Subcutaneous abdominal adipose tissue (tissue), 5 donors: ENCODE measurements around the gene DSCAML1.

Experiments
- H3K27ac ChIP-seq: one replicate; pipeline ENCODE4 v1.7.0; 2013; ENCODE audit warnings: low read depth, mild to moderate bottlenecking, inconsistent platforms, low read length, moderate library complexity
- H3K27me3 ChIP-seq, 5 donors: one replicate each; pipeline ENCODE4 v1.7.0; 2013; ENCODE audit warnings: low read length in 5 of 5, inconsistent platforms in 1 of 5; ENCODE audit not compliant: control insufficient read depth in 5 of 5, insufficient read depth in 4 of 5
- H3K36me3 ChIP-seq, 5 donors: one replicate each; pipeline ENCODE4 v1.7.0; 2013; ENCODE audit warnings: low read length in 5 of 5; ENCODE audit not compliant: control insufficient read depth in 5 of 5, insufficient read depth in 5 of 5
- H3K4me1 ChIP-seq, 5 donors: one replicate each; pipeline ENCODE4 v1.7.0; 2013; ENCODE audit warnings: low read length in 5 of 5, mild to moderate bottlenecking in 3 of 5, moderate library complexity in 1 of 5; ENCODE audit not compliant: control insufficient read depth in 5 of 5, insufficient read depth in 5 of 5
- H3K4me3 ChIP-seq, 5 donors: one replicate each; pipeline ENCODE4 v1.7.0; 2013; ENCODE audit warnings: low read length in 5 of 5, low read depth in 1 of 5
- H3K9ac ChIP-seq, 5 donors: one replicate each; pipeline ENCODE4 v1.7.0; 2013; ENCODE audit warnings: low read length in 5 of 5, mild to moderate bottlenecking in 4 of 5, moderate library complexity in 3 of 5
- H3K9me3 ChIP-seq, 5 donors: one replicate each; pipeline ENCODE4 v1.7.0; 2013; ENCODE audit warnings: low read length in 5 of 5; ENCODE audit not compliant: control insufficient read depth in 5 of 5
- donor health status: healthy.
- donor health status: healthy.
- donor health status: healthy.
- donor health status: healthy.
- donor health status: healthy.

DSCAML1 gene

DNA sequence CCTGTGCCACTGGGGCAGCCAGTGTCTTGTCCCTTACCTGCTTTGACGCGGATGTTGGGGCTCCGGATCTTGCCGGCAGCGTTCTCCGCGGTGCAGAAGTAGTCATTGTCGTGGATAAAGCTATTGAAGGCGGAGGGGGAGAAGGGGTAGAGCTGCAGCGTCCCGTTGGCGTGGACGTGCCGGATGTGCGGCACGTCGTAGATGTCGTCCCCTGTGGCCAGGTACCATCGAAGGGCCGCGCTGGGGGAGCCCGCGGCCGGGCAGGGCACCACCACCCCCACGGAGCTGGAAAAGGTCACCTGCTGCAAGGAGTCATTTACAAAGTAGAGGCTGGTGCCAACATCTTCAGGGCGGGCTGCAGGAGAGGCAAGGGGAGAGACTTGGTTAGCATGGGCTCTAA lies 16.6 kb downstream of the DSCAML1 start:
- H3K4me3 ChIP-seq = no peak overlapping the region
- no peak overlapping the region for H3K27ac ChIP-seq
- H3K36me3 ChIP-seq = peaks cover 0 to 5% (median 0%) of the 10 kb centered on the region in 5 donors
- H3K27me3 ChIP-seq = peaks cover 3 to 22% (median 10%) of the 10 kb centered on the region in 5 donors
- H3K9ac ChIP-seq = no peak overlapping the region
- no peaks in the 10 kb centered on the region for H3K4me1 ChIP-seq
- no peaks in the 10 kb centered on the region for H3K9me3 ChIP-seq

DNA sequence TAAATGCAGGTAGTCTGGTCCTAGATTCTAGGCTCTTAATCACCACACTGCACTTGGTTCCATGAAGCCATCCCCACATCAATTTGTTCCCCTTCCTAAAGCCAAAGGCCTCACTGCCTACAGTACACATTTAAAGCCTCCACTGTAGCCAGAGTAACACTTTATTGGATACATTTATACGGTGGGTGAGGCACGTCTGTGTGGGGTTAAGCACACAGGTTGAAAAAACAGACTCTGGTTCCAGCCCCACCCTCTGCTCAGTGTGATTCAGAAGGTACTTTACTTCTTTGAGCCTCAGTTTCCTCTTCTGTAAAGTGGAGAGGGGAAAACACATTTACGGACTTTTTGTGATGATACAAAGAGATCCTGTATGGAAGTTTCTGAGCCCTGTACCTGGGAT lies 22.5 kb downstream of the DSCAML1 start:
- no peak overlapping the region for H3K4me3 ChIP-seq

DNA sequence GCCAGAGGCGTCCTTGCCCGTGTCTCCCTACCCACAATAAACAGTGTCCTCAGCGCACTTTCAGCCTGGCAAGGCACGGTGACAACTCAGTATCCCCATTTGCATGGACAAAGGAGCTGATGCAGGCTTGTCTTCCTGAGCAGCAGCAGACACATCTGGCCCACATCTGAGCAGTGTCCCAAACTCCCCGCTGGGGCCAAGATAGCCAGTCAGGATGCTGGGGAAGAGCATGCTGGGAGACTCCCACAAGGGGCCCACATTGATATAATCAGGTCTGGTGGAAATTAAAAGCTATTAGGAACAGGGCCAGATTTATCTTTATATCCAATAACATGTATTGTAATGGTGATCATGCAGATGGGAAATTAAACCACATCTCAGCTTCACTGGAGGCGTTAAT lies 24.7 kb downstream of the DSCAML1 start:
- Histone ChIP-seq H3K9me3 (no peaks in the 10 kb centered on the region), H3K4me1 (no peaks in the 10 kb centered on the region), H3K27ac (no peak overlapping the region), H3K36me3 (peaks cover 0 to 5% (median 0%) of the 10 kb centered on the region in 5 donors), H3K9ac (no peak overlapping the region), H3K4me3 (no peak overlapping the region), H3K27me3 (peaks cover 0 to 3% (median 0%) of the 10 kb centered on the region in 5 donors)

More for the DNA sequence above, 22.5 kb downstream of the DSCAML1 start:
- no peak overlapping the region for H3K27ac ChIP-seq
- no peaks in the 10 kb centered on the region for H3K9me3 ChIP-seq
- no peak overlapping the region for H3K9ac ChIP-seq
- peaks cover 0 to 5% (median 0%) of the 10 kb centered on the region in 5 donors for H3K36me3 ChIP-seq
- peaks cover 0 to 4% (median 2%) of the 10 kb centered on the region in 5 donors for H3K27me3 ChIP-seq
- no peaks in the 10 kb centered on the region for H3K4me1 ChIP-seq

DNA sequence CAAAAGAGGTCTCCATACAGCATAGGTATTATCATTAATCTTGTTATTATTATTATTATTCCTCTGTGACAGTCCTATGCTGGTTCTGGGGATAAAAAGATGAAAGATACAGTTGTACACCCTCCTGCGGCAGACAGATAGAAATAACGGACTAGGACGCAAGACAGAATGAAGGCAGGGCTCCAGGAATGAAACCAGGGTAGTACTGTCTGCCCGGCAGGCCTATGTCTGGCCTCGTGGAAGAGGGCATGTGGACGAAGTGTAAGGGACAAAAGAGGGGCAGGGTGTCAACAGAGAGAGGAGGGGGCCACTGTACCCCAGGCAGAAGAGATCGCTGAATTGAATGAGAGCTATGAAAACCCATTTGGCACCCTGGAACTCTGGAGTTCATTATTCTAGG lies 25.2 kb downstream of the DSCAML1 start:
- H3K36me3 ChIP-seq = peaks cover 0 to 7% (median 0%) of the 10 kb centered on the region in 5 donors
- H3K9me3 ChIP-seq = no peaks in the 10 kb centered on the region

DNA sequence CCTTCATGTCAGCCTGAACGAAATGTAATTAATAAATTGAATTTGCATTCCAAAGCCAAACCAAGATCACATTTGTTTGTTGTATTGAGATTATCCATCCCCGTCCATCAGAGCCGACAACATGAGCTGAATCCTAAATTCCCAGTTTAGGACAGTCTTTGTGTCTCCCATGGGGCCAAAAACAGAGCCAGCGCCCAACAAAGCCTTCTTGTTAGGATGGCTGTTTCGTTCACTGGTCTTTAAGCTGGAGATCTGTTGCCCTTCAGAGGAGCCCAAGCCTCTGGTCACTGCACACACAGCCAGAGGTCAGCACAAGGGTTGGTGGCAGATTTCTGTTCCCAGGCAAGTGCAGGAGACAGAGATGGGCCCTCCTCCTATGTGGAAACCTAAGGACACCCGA lies 25.8 kb downstream of the DSCAML1 start:
- H3K36me3 ChIP-seq = peaks cover 0 to 5% (median 0%) of the 10 kb centered on the region in 5 donors
- no peak overlapping the region for H3K27ac ChIP-seq
- H3K4me3 ChIP-seq = no peak overlapping the region
- no peaks in the 10 kb centered on the region for H3K4me1 ChIP-seq
- H3K9me3 ChIP-seq = no peaks in the 10 kb centered on the region
- no peak overlapping the region for H3K9ac ChIP-seq
- H3K27me3 ChIP-seq = peaks cover 0 to 3% (median 0%) of the 10 kb centered on the region in 5 donors

More for the DNA sequence above, 25.2 kb downstream of the DSCAML1 start:
- Histone ChIP-seq H3K27ac (no peak overlapping the region), H3K4me1 (no peaks in the 10 kb centered on the region), H3K9ac (no peak overlapping the region), H3K27me3 (peaks cover 0 to 3% (median 0%) of the 10 kb centered on the region in 5 donors), H3K4me3 (no peak overlapping the region)

DNA sequence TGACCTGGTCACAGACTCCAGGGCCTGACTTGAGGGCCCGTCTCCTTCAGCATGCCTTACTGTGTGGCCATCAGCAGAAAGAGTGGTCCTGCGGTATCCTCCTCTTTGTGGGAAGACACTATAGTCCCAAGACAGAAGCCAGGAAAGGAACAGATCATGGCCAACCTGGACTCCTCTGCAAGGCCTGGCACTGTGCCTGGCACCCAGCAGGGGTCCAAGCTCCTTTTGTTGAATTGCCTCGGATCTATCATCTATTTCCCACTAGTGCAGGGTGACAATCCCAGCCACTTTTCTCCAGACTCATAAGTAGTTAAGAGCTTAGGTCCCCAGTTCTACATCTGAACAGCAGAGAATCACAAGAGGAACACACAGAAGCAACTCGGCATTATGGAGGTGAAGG lies 27.0 kb downstream of the DSCAML1 start:
- Histone ChIP-seq H3K36me3 (peaks cover 0 to 3% (median 0%) of the 10 kb centered on the region in 5 donors), H3K9ac (no peak overlapping the region), H3K4me3 (no peak overlapping the region), H3K27me3 (peaks cover 0 to 2% (median 0%) of the 10 kb centered on the region in 5 donors), H3K9me3 (no peaks in the 10 kb centered on the region), H3K4me1 (no peaks in the 10 kb centered on the region), H3K27ac (no peak overlapping the region)

DNA sequence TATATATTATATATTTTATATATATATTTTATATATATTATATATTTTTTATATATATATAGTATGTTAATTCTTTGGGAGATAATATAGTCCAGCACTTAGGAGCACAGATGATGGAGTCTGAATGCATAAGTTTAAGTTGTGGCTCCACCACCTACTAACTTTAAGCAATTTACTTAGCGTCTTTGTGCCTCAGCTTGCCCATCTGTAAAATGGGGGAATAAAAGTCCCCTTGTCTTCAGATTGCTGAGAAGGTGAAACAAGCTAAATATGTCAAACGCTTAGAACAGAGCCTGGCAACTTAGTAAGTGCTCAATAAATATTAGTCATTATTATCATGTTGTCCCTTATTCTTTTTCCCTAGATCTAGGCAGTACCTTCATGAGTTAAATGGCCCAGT lies 27.5 kb downstream of the DSCAML1 start:
- H3K9me3 ChIP-seq = no peaks in the 10 kb centered on the region
- H3K27me3 ChIP-seq = peaks cover 0 to 2% (median 0%) of the 10 kb centered on the region in 5 donors
- H3K36me3 ChIP-seq = peaks cover 0 to 3% (median 0%) of the 10 kb centered on the region in 5 donors
- no peak overlapping the region for H3K27ac ChIP-seq
- no peak overlapping the region for H3K9ac ChIP-seq
- H3K4me1 ChIP-seq = no peaks in the 10 kb centered on the region
- H3K4me3 ChIP-seq = no peak overlapping the region

DNA sequence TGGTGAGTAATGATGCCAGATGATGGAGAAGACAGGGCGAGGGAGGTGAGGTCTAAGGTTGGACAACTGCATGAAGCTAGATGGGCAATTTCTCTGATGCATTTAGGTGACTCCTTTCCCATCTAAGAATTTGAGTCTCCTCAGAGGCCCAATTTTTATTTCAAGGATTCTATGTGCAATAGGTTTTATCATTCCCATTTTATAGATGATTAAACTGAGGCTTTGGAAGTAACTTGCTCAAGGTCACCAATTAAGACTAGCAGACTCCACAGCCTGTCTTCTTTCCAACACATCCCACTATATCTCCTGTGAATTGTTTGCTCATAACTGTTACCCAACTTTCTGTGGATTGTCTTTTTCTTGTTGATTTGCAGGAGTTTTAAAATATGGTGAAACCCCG lies 28.5 kb downstream of the DSCAML1 start:
- H3K4me3 ChIP-seq = no peak overlapping the region
- H3K4me1 ChIP-seq = no peaks in the 10 kb centered on the region
- no peaks in the 10 kb centered on the region for H3K9me3 ChIP-seq
- peaks cover 0 to 3% (median 0%) of the 10 kb centered on the region in 5 donors for H3K36me3 ChIP-seq
- no peak overlapping the region for H3K9ac ChIP-seq
- H3K27me3 ChIP-seq = peaks cover 0 to 2% (median 0%) of the 10 kb centered on the region in 5 donors
- H3K27ac ChIP-seq = no peak overlapping the region

DNA sequence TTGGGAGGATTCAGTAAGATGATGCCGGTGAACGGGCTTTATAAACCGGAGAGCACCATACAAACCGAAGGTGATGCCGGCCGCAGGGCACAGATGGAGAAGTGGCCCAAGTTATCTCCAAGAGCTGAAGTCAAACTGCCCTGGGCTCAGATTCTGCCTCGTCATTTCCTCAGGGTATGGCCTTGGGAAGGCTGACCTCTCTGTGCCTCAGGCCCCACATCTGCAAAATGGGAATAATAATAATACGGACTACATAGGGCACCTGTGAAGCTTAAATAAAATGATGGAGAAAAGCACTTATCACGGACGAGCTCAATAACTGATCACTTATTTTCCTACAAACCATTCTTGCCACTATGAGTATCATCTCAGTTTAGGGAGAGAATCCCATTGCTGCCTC lies 29.9 kb downstream of the DSCAML1 start:
- H3K4me1 ChIP-seq = no peaks in the 10 kb centered on the region
- H3K36me3 ChIP-seq = peaks cover 0 to 3% (median 0%) of the 10 kb centered on the region in 5 donors
- H3K27me3 ChIP-seq = peaks cover 0 to 2% (median 0%) of the 10 kb centered on the region in 5 donors
- H3K9me3 ChIP-seq = no peaks in the 10 kb centered on the region
- H3K9ac ChIP-seq = no peak overlapping the region
- no peak overlapping the region for H3K4me3 ChIP-seq
- H3K27ac ChIP-seq = no peak overlapping the region

DNA sequence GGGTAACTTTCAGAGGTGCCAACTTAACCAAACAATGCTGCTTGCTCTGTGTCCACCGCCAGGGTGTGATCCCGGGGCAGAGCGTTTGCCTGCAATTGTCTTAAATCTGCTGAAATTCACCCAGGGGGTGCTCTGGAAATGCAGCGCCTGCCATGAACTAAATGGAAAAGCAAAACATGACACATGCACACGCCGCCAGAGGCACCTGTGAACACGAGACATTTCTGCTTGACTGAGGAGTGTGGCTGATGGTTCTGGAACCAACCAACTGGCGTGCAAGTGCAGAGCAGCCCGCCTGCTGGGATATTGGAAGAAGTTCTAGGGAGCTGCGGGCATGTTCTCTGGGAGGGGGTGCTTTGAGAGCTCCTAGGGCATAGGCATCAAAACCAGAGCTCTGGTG lies 30.4 kb downstream of the DSCAML1 start:
- Histone ChIP-seq H3K27ac (no peak overlapping the region), H3K9me3 (no peaks in the 10 kb centered on the region), H3K9ac (no peak overlapping the region), H3K36me3 (peaks cover 0 to 3% (median 0%) of the 10 kb centered on the region in 5 donors), H3K4me3 (no peak overlapping the region), H3K27me3 (peaks cover 0 to 2% (median 0%) of the 10 kb centered on the region in 5 donors), H3K4me1 (no peaks in the 10 kb centered on the region)
